ENCODE results near the gene MEF2A.
A peak's percentile ranks its signal among the peaks of the same experiment; 100 is the strongest.

The MEF2A gene

GRCh38 chr15:99704444-99704838 lies 138.7 kb downstream of the MEF2A start:
- DNase-seq (ENCODE audit: low spot score), result peak; percentile 61

GRCh38 chr15:99706557-99707303 lies 140.9 kb downstream of the MEF2A start:
- DNase-seq (ENCODE audit: low spot score), result no peak

GRCh38 chr15:99707473-99708270 lies 141.9 kb downstream of the MEF2A start:
- DNase-seq (ENCODE audit: low spot score), result no peak

GRCh38 chr15:99708563-99708962 lies 142.8 kb downstream of the MEF2A start:
- DNase-seq (ENCODE audit: low spot score), result no peak

- no peak for DNase-seq (ENCODE audit: low spot score)
Observed at GRCh38 chr15:99709243-99709986, 143.6 kb downstream of the MEF2A start.

- no peak for DNase-seq (ENCODE audit: low spot score)
Observed at GRCh38 chr15:99711625-99712024, 145.8 kb downstream of the MEF2A start.

- DNase-seq (ENCODE audit: low spot score), result peak; percentile 67
Observed at GRCh38 chr15:99712415-99712814, 146.6 kb downstream of the MEF2A start.

GRCh38 chr15:99716540-99717095 lies 150.8 kb downstream of the MEF2A start:
- DNase-seq (ENCODE audit: low spot score), result no peak

- no peak for DNase-seq (ENCODE audit: low spot score)
Observed at GRCh38 chr15:99717161-99718009, 151.6 kb downstream of the MEF2A start.

- DNase-seq (ENCODE audit: low spot score), result no peak
Observed at GRCh38 chr15:99718421-99718820, 152.6 kb downstream of the MEF2A start.

GRCh38 chr15:99719096-99719541 lies 153.3 kb downstream of the MEF2A start:
- DNase-seq (ENCODE audit: low spot score), result no peak

GRCh38 chr15:99720533-99720932 lies 154.7 kb downstream of the MEF2A start:
- no peak for DNase-seq (ENCODE audit: low spot score)

GRCh38 chr15:99721104-99721778 lies 155.5 kb downstream of the MEF2A start:
- DNase-seq (ENCODE audit: low spot score), result no peak

GRCh38 chr15:99721896-99722295 lies 156.1 kb downstream of the MEF2A start:
- no peak for DNase-seq (ENCODE audit: low spot score)

GRCh38 chr15:99722406-99722805 lies 156.6 kb downstream of the MEF2A start:
- no peak for DNase-seq (ENCODE audit: low spot score)

GRCh38 chr15:99726333-99726732 lies 160.5 kb downstream of the MEF2A start:
- no peak for DNase-seq (ENCODE audit: low spot score)

- no peak for DNase-seq (ENCODE audit: low spot score)
Observed at GRCh38 chr15:99727330-99727729, 161.5 kb downstream of the MEF2A start.

GRCh38 chr15:99727733-99728132 lies 161.9 kb downstream of the MEF2A start:
- DNase-seq (ENCODE audit: low spot score), result no peak

GRCh38 chr15:99728916-99729315 lies 163.1 kb downstream of the MEF2A start:
- no peak for DNase-seq (ENCODE audit: low spot score)

- DNase-seq (ENCODE audit: low spot score), result no peak
Observed at GRCh38 chr15:99729327-99729726, 163.5 kb downstream of the MEF2A start.

- DNase-seq (ENCODE audit: low spot score), result peak; percentile 32
Observed at GRCh38 chr15:99729920-99730319, 164.1 kb downstream of the MEF2A start.
